HT-29 (cell line): Measurements from ENCODE around the gene PARD6B. TPM values are rescaled to one million over a fixed set of nuclear protein-coding genes. Genes with fewer than 3 reads are reported as not detected.
"Not testable (repeated sequence)": the region's sequence is repeated elsewhere in the genome, so short reads cannot be mapped to it uniquely, and the experiment has no call there.

ENCODE experiments used
- DNase-seq: peaks from one replicate; pipeline ENCODE4 v3.0.0-alpha.2; 2015; ENCODE audit warnings: low spot score
- total RNA-seq: library from RNA; depleted of rRNA; stranded (reverse); fragments of >200 nt; shearing (Covaris generic); gene quantifications from 2 replicates; pipeline ENCODE4 v1.2.3, GENCODE V29; 2014

PARD6B gene
- total RNA-seq, 1 experiment from 2014 or later: 29.9 TPM

GRCh38 chr20:50703651-50704438 lies 27.5 kb upstream of the PARD6B start:
- not testable (repeated sequence) for DNase-seq

- DNase-seq: no peak
Measured at GRCh38 chr20:50704514-50704913, 26.9 kb upstream of the PARD6B start.

- DNase-seq: no peak
Measured at GRCh38 chr20:50704971-50705370, 26.4 kb upstream of the PARD6B start.

DNA sequence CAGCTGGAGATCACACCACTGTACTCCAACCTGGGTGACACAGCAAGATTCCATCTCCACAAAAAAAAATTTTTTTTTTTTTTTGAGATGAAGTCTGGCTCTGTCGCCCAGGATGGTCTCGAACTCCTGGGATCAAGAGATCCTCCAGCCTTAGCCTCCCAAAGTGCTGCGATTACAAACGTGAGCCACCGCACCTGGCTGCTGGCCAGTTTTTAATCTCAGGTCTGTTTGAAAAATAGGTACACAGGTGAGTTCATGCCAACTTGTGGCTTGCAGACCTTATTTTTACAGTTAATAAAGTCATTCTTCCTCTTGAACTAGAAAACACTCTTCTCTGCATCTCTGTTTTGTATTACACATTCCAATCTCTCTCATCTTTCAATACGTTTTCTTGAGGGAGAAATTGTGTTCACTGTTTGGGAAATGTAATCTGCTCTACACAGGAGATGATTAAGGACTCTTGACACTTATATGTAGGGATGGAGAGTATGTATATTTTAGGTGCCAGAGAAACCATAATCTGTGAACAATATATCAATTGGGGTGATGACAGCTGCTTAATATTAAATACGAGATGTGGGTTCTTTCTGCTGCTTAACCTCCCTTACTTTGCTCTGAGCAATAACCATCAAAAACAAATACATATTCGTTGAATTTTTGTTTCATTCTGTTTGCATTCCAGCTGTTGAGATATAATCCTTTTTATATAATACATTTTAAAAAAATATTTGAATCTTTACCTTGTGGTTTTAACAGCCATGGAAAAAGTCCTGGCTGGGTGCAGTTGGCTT lies 22.3 kb upstream of the PARD6B start:
- DNase-seq: no peak

GRCh38 chr20:50709636-50709973 lies 21.8 kb upstream of the PARD6B start:
- DNase-seq: no peak

DNA sequence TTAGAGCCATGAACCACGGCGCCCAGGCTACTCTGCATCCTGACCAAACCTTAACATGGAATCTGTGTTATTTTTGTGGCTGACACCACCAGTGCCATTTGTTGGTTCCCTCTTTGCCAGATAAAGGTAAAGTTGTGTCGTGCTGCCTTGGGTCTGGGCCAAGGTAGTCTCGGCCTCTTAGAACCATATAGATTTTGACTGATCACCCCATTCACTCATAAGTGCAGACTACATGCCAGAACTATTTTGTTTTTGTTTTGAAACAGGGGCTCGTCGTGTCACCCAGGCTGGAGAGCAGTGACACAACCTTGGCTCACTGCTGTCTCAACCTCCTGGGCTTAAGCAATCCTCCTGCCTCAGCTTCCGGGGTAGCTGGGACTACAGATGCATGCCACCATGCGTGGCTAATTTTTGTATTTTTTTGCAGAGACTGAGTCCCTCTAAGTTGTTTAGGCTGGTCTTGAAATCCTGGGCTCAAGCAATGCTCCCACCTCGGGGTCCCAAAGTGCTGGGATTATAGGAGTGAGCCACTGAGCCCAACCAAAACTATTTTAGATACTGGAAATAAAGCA lies 20.8 kb upstream of the PARD6B start:
- no peak for DNase-seq

GRCh38 chr20:50711113-50711825 lies 20.1 kb upstream of the PARD6B start:
- DNase-seq: peak; percentile 68

DNA sequence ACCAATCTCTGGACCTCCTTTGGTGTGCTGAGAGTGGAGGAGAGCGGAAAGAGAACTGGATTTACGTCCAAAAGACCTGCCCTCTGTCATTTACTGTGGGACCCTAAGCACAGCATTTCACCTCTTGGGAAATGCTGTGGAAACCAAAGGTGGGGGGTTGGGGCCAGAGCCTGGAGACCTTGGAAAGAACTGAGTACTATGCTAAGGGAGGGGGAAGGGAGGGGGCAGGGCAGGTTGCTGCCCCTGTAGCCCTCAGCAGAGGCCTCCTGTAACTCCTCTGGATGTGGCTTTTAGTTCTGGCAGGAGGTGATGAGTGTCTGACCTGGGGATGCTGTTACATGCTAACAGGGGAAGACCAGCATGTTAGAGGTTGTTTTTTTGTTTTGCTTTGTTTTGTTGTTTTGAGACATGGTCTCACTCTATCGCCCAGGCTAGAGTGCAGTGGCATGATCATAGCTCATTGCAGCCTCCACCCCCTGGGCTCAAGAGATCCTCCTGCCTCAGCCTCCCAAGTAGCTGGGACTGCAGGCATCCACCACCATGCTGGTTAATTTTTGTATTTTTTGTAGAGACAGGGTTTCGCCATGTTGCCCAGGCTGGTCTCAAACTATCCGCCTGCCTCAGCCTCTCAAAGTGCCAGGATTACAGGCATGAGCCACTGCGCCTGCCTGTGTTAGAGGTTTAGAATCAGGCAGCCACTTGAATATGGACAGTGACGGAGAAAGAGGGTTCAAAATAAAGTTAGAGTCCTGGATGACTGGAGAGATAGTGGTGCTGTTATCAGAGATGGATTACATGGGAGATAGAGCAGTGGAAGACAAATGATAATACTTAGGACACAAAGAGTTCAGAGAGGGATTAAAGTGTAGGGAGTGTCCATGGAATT lies 18.4 kb upstream of the PARD6B start:
- no peak for DNase-seq

GRCh38 chr20:50713657-50714101 lies 17.7 kb upstream of the PARD6B start:
- peak; percentile 87 for DNase-seq

GRCh38 chr20:50714426-50714825 lies 17.0 kb upstream of the PARD6B start:
- DNase-seq: not testable (repeated sequence)

GRCh38 chr20:50715694-50716093 lies 15.7 kb upstream of the PARD6B start:
- no peak for DNase-seq

DNA sequence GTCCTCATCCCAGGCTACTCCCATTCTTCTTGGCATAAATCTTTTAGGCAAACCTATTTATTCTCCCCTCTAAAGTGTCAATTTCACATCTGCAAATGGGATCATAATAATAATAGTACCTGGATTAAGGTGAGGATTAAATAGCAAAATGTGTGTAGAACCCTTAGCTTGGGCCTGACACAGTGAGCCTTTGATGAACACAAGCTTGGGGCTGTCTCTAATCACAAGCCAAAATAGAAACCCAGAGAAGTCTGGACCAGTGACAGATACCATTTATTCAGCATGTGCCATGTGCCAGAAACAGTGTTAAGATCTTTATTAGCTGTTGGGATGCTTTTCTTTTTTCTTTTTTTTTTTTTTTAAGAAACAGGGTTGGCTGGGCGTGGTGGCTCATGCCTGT lies 14.9 kb upstream of the PARD6B start:
- DNase-seq: no peak

DNA sequence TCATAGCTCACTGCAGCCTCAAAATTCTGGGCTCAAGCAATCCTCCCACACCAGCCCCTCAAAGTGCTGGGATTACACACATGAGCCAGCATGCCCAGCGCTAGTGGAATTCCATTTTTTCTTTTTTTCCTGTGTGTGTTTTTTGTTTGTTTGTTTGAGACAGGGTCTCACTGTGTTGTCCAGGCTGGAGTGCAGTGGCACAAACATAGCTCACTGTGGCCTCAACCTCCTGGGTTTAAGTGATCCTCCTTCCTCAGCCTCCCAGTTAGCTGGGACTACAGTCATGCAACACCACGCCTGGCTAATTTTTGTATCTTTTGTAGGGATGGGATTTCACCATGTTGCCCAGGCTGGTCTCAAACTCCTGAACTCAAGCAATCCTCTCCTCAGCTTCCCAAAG lies 14.1 kb upstream of the PARD6B start:
- no peak for DNase-seq

- peak; percentile 64 for DNase-seq
Measured at GRCh38 chr20:50717974-50718761, 13.2 kb upstream of the PARD6B start.

GRCh38 chr20:50719328-50719727 lies 12.1 kb upstream of the PARD6B start:
- DNase-seq: no peak

DNA sequence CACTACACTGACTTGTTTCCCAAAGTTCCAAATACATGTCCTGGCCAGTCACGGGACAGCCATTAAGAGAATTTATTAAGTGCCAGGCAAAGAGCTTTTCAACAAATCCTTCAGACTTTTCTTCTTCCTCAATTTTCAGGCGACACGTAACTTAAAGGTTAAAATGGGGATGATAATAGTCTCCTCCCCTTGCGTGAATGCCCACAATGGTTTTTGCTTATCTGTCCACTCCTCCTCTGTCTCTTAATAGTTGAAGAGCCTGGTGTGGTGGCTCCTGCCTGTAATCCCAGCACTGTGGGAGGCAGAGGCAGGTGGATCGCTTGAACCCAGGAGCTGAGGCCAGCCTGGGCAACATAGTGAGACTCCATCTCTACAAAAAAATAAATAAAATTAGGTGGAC lies 11.4 kb upstream of the PARD6B start:
- DNase-seq: no peak

- DNase-seq: no peak
Measured at GRCh38 chr20:50720582-50720981, 10.8 kb upstream of the PARD6B start.

DNA sequence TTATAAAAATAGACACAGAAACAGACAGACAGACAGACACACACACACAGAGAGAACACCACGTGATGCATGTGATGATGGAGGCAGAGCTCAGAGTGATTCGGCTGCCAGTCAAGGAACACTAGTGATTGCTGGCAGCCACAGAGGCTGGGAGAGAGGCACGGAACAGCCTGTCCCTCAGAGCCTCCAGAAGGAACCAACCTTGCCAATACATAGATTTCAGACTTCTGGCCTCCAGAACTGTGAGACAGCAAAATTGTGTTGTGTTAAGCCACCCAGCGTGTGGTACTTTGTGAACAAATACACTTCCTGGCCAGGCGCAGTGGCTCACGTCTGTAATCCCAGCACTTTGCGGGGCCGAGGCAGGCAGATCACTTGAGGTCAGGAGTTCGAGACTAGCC lies 9.5 kb upstream of the PARD6B start:
- DNase-seq: no peak

DNA sequence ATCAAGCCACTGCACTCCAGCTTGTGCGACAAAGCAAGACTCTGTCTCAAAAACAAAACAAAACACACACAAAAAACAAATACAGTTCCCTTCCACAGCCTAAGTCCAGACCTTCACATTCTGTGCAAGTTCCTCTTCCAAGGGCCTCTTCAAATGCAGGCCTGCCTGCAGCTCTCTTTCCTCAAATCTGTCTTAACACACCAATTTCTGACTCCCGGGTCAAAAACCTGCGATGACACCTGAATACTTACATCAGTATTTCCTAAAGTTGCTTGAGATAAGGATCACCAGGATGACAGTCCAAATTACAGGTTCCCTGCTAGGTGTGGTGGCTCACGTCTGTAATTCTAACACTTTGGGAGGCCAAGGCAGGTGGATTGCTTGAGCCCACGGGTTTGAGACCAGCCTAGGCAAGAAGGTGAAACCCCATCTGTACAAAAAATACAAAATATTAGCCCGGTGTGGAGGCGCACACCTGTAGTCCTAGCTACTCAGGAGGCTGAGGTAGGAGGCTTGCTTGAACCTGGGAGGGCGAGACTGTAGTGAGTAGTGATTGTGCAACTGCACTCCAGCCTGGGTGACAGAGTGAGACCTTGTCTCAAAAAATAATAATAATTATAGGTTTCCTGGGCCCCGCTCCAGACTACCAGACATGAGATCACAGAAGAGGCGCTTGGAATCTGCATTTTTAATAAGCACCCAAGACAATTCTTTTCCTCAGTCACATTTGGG lies 8.8 kb upstream of the PARD6B start:
- DNase-seq: no peak
